SU-DHL-6 (cell line): Measurements from ENCODE around the gene DOHH.

Experiments used
- CTCF ChIP-seq: fragments of 200-600 bp; sonication (generic); IDR thresholded peaks from one replicate; pipeline ENCODE4 v1.5.1; 2017; ENCODE audit warnings: antibody characterized with exemption, mild to moderate bottlenecking, low read length, moderate library complexity; ENCODE audit not compliant: insufficient read depth, poor library complexity, severe bottlenecking
- EZH2phosphoT487 ChIP-seq: fragments of 200-600 bp; sonication (generic), shearing (Covaris generic); conservative IDR thresholded peaks from 2 replicates; pipeline ENCODE4 v1.6.1; 2018; ENCODE audit warnings: mild to moderate bottlenecking, antibody characterized with exemption, low read length, moderate library complexity, mixed read lengths

DNA sequence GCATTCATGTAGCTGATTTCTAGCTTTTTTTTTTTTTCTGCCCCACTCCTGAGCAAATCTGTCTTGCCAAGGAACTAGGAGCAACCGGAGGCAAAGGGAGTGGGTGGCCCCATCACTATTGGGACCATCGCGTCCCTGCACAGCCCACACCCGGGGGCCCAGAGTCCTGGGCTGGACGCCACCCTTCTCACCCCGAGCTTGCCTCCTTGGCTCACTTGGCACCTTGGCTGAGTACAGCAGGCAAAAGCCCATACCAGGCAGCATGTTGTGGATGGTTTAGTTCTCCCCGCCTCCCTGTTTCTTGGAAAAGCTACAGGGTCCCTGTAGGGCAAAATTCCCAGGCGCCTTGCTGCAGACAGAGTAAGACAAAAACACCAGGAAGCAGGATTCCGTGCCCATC lies 33.8 kb downstream of the DOHH start:
- TF ChIP-seq CTCF (no peak), EZH2phosphoT487 (no peak)
